ENCODE measurements around the gene LRBA.

Gene LRBA

DNA sequence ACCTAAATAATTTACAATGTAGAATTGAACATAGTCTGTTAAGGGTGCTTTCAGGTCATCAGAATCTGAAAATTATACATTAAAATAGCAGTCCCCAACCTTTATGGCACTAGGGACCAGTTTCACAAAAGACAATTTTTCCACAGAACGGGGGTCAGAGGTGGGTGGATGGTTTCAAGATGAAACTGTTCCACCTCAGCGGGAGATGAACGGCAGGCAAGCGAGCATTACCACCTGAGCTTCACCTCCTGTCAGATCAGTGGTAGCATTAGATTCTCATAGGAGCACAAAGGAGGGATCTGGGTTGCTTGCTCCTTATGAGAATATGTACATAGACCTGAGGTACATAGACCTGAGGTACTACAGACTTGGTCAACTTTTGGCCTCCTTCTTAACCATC is 29.0 kb downstream of the LRBA start:
- no peak for FAIRE-seq
- TF ChIP-seq, protein P1, sequence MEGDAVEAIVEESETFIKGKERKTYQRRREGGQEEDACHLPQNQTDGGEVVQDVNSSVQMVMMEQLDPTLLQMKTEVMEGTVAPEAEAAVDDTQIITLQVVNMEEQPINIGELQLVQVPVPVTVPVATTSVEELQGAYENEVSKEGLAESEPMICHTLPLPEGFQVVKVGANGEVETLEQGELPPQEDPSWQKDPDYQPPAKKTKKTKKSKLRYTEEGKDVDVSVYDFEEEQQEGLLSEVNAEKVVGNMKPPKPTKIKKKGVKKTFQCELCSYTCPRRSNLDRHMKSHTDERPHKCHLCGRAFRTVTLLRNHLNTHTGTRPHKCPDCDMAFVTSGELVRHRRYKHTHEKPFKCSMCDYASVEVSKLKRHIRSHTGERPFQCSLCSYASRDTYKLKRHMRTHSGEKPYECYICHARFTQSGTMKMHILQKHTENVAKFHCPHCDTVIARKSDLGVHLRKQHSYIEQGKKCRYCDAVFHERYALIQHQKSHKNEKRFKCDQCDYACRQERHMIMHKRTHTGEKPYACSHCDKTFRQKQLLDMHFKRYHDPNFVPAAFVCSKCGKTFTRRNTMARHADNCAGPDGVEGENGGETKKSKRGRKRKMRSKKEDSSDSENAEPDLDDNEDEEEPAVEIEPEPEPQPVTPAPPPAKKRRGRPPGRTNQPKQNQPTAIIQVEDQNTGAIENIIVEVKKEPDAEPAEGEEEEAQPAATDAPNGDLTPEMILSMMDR (IDR thresholded peaks at IDR 0.05; ENCODE audit: insufficient read depth, missing control alignments), result no peak
- no peak for DNase-seq (ENCODE audit: insufficient read length, low spot score)

DNA sequence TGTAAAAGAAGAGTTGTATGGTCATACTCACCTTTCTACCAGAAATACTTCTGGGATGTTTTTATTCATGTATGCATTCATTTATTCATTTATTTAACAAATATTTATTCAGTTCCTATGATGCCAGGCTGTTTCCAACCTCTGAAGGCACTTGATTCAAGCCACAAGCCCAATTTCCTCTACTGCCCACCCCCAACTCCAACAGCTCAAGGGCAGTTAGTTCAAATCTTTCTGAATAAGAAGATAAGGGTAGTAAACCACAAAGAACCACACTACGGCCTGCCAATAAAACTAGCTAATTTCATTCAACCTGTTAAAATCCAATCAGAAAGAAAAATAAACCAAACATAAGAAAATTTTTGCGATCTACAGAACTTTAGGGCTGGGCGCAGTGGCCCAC is 31.2 kb downstream of the LRBA start:
- DNase-seq (ENCODE audit: insufficient read length, low spot score), result no peak
- TF ChIP-seq, protein P1 (IDR thresholded peaks at IDR 0.05; ENCODE audit: insufficient read depth, missing control alignments), result no peak
- no peak for FAIRE-seq

DNA sequence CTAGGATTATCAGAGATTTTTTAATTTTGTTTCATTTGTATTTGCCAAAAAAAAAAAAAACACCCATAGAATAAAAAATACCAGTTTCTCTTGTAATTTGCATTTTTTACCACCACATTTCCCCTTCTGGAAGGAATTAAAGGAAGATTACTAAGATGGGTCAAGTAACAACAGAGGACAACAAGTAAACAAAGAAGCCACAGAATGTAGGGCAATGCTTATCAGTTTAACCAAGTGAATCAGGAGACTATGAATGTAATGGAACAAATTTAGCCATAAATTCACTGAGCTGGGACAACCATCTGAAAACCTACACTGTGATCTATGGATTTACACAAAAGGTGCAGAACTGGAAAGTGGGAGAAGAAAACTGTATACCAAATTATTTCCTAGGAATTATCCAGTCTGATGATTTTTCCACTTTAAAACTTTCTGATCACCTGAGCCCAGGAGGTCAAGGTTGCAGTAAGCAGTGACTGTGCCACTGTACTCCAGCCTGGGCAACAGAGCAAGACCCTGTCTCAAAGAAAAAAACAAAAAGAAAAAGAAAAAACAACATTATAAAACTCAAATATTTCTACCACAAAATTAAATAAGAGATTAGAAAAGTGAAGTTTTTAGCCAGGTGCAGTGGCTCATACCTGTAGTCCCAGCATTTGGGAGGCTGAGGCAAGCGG is 32.4 kb downstream of the LRBA start:
- TF ChIP-seq, protein P1 (IDR thresholded peaks at IDR 0.05; ENCODE audit: insufficient read depth, missing control alignments), result no peak
- DNase-seq (ENCODE audit: insufficient read length, low spot score) (no peak), FAIRE-seq (no peak)

DNA sequence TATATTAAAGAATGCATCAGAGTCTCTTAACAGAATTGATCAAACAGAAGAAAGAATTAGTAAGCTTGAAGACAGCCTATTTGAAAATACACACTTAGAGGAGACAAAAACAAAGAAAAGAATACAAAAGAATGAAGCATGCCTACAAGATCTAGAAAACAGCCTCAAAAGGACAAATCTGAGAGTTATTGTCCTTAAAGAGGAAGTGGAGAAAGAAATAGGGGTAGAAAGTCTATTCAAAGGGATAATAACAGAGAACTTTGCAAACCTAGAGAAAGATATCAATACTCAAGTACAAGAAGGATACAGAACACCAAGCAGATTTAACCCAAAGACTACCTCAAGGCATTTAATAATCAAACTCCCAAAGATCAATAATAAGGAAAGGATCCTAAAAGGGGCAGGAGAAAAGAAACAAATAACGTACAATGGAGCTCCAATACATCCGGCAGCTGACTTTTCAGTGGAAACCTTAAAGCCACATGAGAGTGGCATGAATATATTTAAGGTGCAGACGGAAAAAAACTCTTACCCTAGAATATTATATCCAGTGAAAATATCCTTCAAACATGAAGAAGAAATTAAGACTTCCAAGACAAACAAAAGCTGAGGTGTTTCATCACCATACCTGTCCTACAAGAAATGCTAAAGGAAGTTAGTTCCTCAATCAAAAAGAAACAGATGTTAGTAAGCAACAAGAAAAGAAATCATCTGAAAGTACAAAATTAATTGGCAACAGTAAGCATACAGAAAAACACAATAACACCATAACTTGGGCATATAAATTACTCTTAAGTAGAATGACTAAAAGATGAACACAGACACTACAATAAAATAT is 36.1 kb downstream of the LRBA start:
- DNase-seq (ENCODE audit: insufficient read length, low spot score), result no peak
- TF ChIP-seq, protein P1 (IDR thresholded peaks at IDR 0.05; ENCODE audit: insufficient read depth, missing control alignments), result no peak
- peak; percentile 53 for FAIRE-seq

DNA sequence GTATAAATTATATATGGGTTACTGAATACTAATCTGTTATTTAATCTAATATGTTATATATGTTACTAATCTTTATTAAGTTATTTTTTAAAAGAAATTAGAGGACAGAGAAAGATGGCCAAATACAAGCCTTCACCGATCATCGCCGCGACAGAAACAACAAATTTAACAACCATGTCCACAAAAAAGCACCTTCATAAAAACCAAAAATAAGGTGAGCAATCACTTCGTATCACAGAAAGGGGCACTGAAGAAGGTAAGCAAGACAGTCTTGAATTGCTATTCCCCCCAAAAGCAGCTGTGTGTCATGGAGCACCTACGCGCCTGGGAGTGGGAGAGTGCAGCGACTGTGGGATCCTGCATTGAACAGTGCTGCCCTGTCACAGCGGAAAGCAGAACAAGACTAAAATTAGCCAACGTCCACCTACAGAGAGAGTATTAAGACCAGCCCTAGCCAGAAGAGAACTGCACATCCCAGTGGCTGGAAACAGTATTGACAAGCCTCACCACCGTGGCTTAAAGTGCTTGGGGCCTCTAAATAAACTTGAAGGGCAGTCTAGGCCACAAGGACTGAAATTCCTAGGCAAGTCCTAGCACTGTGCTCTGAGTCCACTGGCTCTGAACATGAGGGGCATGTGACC is 38.5 kb downstream of the LRBA start:
- no peak for FAIRE-seq
- TF ChIP-seq, protein P1 (IDR thresholded peaks at IDR 0.05; ENCODE audit: insufficient read depth, missing control alignments), result no peak
- no peak for DNase-seq (ENCODE audit: insufficient read length, low spot score)

DNA sequence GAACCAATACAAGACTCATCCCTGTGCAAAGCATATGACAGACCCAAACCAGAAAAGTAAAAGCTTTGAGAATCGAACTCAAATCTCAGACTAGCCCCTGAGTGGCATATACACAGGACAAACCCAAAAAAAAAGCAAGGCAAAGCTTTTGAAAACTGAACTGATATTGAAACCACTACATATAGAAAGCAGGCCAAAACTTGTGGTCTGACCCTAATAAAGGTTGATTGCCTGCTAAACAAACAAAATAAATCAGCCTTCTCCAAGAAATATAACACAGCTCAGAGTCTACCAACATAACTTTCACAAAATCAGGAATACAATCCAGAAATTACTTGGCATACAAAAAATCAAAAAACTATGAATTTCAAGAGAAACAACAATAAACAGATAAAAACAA is 40.3 kb downstream of the LRBA start:
- no peak for DNase-seq (ENCODE audit: insufficient read length, low spot score)
- TF ChIP-seq, protein P1 (IDR thresholded peaks at IDR 0.05; ENCODE audit: insufficient read depth, missing control alignments), result no peak
- no peak for FAIRE-seq
